Tibial nerve (tissue), 4 donors: ENCODE measurements around the gene PLP2. TPM values are rescaled to one million over a fixed set of nuclear protein-coding genes. Genes with fewer than 3 reads are reported as not detected.

Experiments
- DNase-seq, 2 donors: peaks; one replicate each; pipeline ENCODE4 v3.0.0-alpha.2; 2019; ENCODE audit warnings: low spot score in 2 of 2
- H3K27ac ChIP-seq, 4 donors: fragments of 200-600 bp; sonication (generic) in 3 of 4; one replicate each; pipeline ENCODE4 v1.5.1; 2017 to 2019; ENCODE audit warnings: mild to moderate bottlenecking in 1 of 4
- H3K27me3 ChIP-seq, 2 donors: fragments of 200-600 bp; sonication (generic) in 1 of 2; one replicate each; pipeline versions ENCODE4 v1.5.1 to v1.6.0; 2017 to 2019
- H3K36me3 ChIP-seq, 3 donors: fragments of 200-600 bp; sonication (generic); one replicate each; pipeline ENCODE4 v1.5.1; 2018 to 2019
- H3K4me1 ChIP-seq, 4 donors: fragments of 200-600 bp; sonication (generic) in 3 of 4; one replicate each; pipeline ENCODE4 v1.5.1; 2017 to 2019
- H3K4me3 ChIP-seq, 4 donors: fragments of 200-600 bp; sonication (generic) in 3 of 4; one replicate each; pipeline ENCODE4 v1.5.1; 2017 to 2019; ENCODE audit warnings: mild to moderate bottlenecking in 1 of 4, moderate library complexity in 1 of 4
- H3K9me3 ChIP-seq, 4 donors: fragments of 200-600 bp; sonication (generic) in 3 of 4; one replicate each; pipeline ENCODE4 v1.5.1; 2017 to 2019
- EP300 ChIP-seq, 2 donors: sonication (generic); formaldehyde crosslinking; IDR thresholded peaks; one replicate each; pipeline ENCODE4 v1.6.1; 2017; ENCODE audit warnings: antibody characterized with exemption in 2 of 2, mild to moderate bottlenecking in 1 of 2
- POLR2A ChIP-seq, 2 donors: fragments of 450-650 bp; IDR thresholded peaks; one replicate each; pipeline ENCODE4 v1.6.1; 2017; ENCODE audit warnings: antibody characterized with exemption in 2 of 2, mild to moderate bottlenecking in 2 of 2, moderate library complexity in 2 of 2
- WGBS, 2 donors: methylation state at CpG; one replicate each; pipeline ENCODE4 v1.1.5; 2018; 5-methylcytosine and 5-hydroxymethylcytosine counted together
- total RNA-seq, 4 donors: library from RNA; depleted of rRNA; stranded (reverse); fragments of >200 nt; gene quantifications; one replicate each; pipeline ENCODE4 v1.1.0, GENCODE V29; 2016
- TF ChIP-seq, protein P1 (sequence below), 5 experiments: fragments of 200-600 bp in 3 of 5; fragments of 450-650 bp in 2 of 5; sonication (generic) in 3 of 5; IDR thresholded peaks; one replicate each; pipeline ENCODE4 v1.5.1; 2016 to 2019; ENCODE audit warnings: antibody characterized with exemption in 5 of 5, mild to moderate bottlenecking in 3 of 5, moderate library complexity in 2 of 5

Gene PLP2
- total RNA-seq, 4 donors from 2014 or later, result 22.0 to 34.7 (median 31.5) TPM

DNA sequence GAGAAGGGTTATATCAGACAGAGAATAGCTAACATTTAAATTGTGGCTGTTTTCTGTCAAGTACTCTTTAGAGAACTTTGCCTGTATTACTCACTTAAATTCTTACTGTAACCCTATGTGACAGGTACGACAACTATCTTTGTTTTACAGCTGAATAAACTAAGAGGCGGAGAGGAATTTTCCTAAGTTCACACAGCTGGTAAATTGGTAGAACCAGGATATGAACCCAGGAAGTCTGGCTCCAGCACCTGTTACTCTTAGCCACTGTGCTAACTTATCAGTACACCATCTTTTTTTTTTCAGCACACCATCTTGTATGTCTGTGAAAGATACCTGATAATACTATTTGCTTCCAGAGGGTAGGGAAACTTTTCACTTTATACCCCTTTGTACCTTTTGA, 30.3 kb downstream of the PLP2 start:
- no peak for DNase-seq
- no peak overlapping the region for H3K4me3 ChIP-seq
- H3K27ac ChIP-seq, result no peak overlapping the region
- H3K36me3 ChIP-seq, result no peaks in the 10 kb centered on the region
- no peaks in the 10 kb centered on the region for H3K9me3 ChIP-seq
- no peak for TF ChIP-seq EP300 (IDR thresholded peaks at IDR 0.05)
- TF ChIP-seq, protein P1, sequence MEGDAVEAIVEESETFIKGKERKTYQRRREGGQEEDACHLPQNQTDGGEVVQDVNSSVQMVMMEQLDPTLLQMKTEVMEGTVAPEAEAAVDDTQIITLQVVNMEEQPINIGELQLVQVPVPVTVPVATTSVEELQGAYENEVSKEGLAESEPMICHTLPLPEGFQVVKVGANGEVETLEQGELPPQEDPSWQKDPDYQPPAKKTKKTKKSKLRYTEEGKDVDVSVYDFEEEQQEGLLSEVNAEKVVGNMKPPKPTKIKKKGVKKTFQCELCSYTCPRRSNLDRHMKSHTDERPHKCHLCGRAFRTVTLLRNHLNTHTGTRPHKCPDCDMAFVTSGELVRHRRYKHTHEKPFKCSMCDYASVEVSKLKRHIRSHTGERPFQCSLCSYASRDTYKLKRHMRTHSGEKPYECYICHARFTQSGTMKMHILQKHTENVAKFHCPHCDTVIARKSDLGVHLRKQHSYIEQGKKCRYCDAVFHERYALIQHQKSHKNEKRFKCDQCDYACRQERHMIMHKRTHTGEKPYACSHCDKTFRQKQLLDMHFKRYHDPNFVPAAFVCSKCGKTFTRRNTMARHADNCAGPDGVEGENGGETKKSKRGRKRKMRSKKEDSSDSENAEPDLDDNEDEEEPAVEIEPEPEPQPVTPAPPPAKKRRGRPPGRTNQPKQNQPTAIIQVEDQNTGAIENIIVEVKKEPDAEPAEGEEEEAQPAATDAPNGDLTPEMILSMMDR (IDR thresholded peaks at IDR 0.05), result no peak
- H3K27me3 ChIP-seq, result peaks cover 0 to 8% of the 10 kb centered on the region in 2 donors
- WGBS, 2 donors, result 91% methylated on average over 2 of the region's 2 CpGs
- H3K4me1 ChIP-seq, result peaks cover 0 to 15% (median 0%) of the 10 kb centered on the region in 4 donors

DNA sequence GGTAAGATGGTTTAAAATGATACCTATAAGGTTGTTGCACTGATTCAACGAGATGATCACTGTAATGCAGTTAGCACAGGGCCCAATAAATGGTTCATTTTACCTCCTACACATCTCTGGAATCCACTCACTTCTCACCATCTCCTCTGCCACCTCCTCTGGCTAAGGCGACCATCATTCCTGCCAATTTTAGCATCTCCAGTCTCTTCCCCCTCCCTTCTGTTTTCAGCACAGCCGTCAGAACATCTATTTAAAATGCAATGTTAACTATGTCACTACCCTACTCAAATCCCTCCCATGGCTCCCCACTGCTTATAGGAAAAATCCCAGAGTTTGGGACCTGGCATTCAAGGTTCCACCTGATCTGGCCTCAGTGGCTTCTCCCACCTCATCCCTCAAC, 31.8 kb downstream of the PLP2 start:
- no peaks in the 10 kb centered on the region for H3K9me3 ChIP-seq
- TF ChIP-seq, protein P1 (IDR thresholded peaks at IDR 0.05), result no peak
- TF ChIP-seq POLR2A (IDR thresholded peaks at IDR 0.05) (no peak), EP300 (IDR thresholded peaks at IDR 0.05) (no peak)
- H3K4me1 ChIP-seq, result peaks cover 0 to 15% (median 0%) of the 10 kb centered on the region in 4 donors
- H3K27ac ChIP-seq, result no peak overlapping the region
- no peak overlapping the region for H3K4me3 ChIP-seq
- DNase-seq, result no peak
- H3K27me3 ChIP-seq, result peaks cover 0 to 8% of the 10 kb centered on the region in 2 donors
- WGBS, 2 donors, result 44 to 50% methylated on average over 3 of the region's 3 CpGs
- no peaks in the 10 kb centered on the region for H3K36me3 ChIP-seq

DNA sequence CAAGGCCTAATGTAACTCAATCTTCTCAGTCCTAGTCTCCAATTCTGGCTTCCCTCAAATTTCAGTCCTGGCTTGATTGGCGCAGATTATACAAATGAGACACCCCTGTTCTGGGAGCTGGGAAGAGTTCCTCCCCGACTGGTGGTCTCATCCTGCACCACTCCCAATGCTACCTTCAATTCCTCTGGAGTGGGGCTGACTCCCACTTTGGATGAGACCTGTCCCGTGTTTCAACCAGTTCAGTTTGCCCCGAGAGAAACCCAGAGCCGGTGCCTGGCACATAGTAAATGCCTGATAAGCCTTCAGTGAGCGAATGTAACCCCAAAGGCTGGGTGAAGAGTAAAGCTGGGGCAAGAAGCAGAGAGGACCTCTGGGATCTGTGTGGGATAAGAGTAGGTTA, 32.3 kb downstream of the PLP2 start:
- Histone ChIP-seq H3K27ac (no peak overlapping the region), H3K27me3 (peaks cover 0 to 12% of the 10 kb centered on the region in 2 donors), H3K4me1 (peaks cover 0 to 14% (median 0%) of the 10 kb centered on the region in 4 donors), H3K36me3 (no peaks in the 10 kb centered on the region), H3K4me3 (no peak overlapping the region), H3K9me3 (no peaks in the 10 kb centered on the region)
- TF ChIP-seq, protein P1 (IDR thresholded peaks at IDR 0.05), result no peak
- TF ChIP-seq POLR2A (IDR thresholded peaks at IDR 0.05) (no peak), EP300 (IDR thresholded peaks at IDR 0.05) (no peak)
- WGBS, 2 donors, result 88 to 91% methylated on average over 6 of the region's 6 CpGs
- no peak for DNase-seq

DNA sequence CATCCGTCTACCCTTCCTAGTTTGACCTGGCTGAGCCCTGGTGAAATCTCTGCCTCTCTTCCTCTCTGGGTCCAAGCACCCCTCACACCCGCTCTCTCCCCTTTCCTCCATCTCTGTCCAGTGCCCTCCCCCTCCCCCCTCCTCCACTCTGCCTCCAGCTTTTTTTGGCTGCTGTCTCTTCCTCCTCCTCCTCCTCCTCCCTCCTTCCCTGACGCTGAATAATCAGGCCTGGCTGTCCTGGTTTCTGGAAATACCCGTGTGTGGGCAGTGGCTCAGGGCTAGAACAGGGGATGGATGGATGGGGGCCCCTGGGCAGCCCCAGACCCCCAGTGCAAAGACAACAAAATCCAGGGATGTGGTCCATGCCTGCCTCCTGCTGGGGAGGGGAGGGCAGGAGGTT, 33.0 kb downstream of the PLP2 start:
- no peak for TF ChIP-seq EP300 (IDR thresholded peaks at IDR 0.05)
- TF ChIP-seq, protein P1 (IDR thresholded peaks at IDR 0.05), result no peak
- no peak for TF ChIP-seq POLR2A (IDR thresholded peaks at IDR 0.05)
- H3K36me3 ChIP-seq, result no peaks in the 10 kb centered on the region
- no peak for DNase-seq
- no peaks in the 10 kb centered on the region for H3K9me3 ChIP-seq
- H3K27ac ChIP-seq, result no peak overlapping the region
- H3K4me1 ChIP-seq, result peaks cover 0 to 7% (median 0%) of the 10 kb centered on the region in 4 donors
- H3K27me3 ChIP-seq, result peaks cover 0 to 19% of the 10 kb centered on the region in 2 donors
- H3K4me3 ChIP-seq, result no peak overlapping the region
- 40 to 46% methylated on average over 4 of the region's 4 CpGs for WGBS, 2 donors

DNA sequence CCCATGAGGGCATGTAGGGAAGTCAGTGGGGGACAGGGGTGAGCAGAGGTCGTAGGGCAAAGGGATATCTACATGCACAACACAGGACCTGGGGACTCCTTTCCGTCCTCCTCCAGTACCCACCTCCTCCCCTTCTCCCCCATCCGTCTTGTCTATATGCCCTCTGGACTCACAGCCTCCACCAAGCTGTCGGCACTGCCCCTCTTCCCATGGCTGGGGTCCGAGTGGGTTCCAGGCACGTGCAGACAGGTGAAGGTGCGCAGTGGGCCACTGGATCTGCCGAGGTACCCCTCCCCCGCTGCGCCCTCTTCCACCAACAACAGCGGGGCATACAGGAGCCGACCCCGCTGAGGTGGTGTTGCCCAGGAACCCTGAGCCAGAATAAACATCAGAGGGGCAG, 33.7 kb downstream of the PLP2 start:
- Histone ChIP-seq H3K9me3 (no peaks in the 10 kb centered on the region), H3K27me3 (peaks cover 0 to 23% of the 10 kb centered on the region in 2 donors), H3K36me3 (no peaks in the 10 kb centered on the region), H3K4me3 (no peak overlapping the region), H3K4me1 (peaks cover 0 to 4% (median 0%) of the 10 kb centered on the region in 4 donors), H3K27ac (no peak overlapping the region)
- WGBS, 2 donors, result 78 to 82% methylated on average over 9 to 13 of the region's 13 CpGs
- no peak for DNase-seq
- TF ChIP-seq, protein P1 (IDR thresholded peaks at IDR 0.05), result no peak
- TF ChIP-seq POLR2A (IDR thresholded peaks at IDR 0.05) (no peak), EP300 (IDR thresholded peaks at IDR 0.05) (no peak)
